GM12891 (cell line): Measurements from ENCODE around the gene CACNA2D2.

Experiments
- PAX5 ChIP-seq: IDR thresholded peaks from 2 replicates; pipeline ENCODE4 v1.6.1; 2011; ENCODE audit warnings: low read length, moderate library complexity, mild to moderate bottlenecking; ENCODE audit not compliant: insufficient read depth, severe bottlenecking
- POLR2A ChIP-seq: IDR thresholded peaks from 2 replicates; pipeline ENCODE4 v1.6.1; 2011; ENCODE audit warnings: low read depth, low read length, control low read depth
- POLR2AphosphoS5 ChIP-seq: IDR thresholded peaks from 2 replicates; pipeline ENCODE4 v1.6.1; 2011; ENCODE audit warnings: low read depth, low read length, control low read depth

DNA sequence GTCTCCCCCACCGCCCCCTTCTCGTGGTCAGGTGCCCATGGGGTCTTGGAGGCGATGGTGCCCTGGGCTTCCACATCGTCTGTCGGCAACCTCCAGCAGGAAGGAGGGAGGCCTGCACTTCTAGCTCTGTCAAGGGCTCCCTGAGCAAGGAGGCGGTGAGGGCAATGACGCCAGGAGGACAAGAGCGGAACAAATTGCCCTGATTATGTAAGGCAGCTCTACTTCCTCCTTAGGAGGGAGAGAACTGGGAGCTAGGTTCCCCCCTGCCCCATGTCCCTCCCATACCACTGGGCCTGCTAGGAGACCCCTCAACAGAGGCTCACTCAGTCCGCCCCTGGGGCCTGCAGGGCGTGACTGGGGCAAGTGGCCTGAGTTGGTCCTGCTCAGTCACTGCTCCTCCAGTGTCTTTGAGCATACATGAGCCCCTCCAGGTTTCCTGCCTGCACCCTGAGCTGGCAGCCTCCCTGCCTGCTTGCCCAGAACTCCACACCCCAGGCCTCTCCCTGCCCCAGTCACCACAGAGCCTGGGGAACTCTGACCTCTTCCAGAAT is 56.1 kb downstream of the CACNA2D2 start:
- TF ChIP-seq POLR2A, result no peak
- TF ChIP-seq POLR2AphosphoS5, result no peak
- TF ChIP-seq PAX5, result no peak
